Astrocyte (in vitro differentiated cells and primary cell): Measurements from ENCODE around the gene LRP1B.

ENCODE experiments used
- CTCF ChIP-seq: IDR thresholded peaks from 2 replicates; pipeline ENCODE4 v1.5.1; 2011; ENCODE audit warnings: low read depth, mild to moderate bottlenecking, inconsistent platforms, low read length, moderate library complexity; ENCODE audit not compliant: insufficient read depth
- EZH2 ChIP-seq: IDR thresholded peaks from 2 replicates; pipeline ENCODE4 v1.6.1; 2012; ENCODE audit warnings: mild to moderate bottlenecking, low read length, inconsistent platforms; ENCODE audit not compliant: insufficient read depth

- no peak for TF ChIP-seq CTCF
- TF ChIP-seq EZH2: no peak
These were observed 1860.6 kb downstream of the LRP1B start for GRCh38 chr2:140270224-140270623.
